Activated T-helper 9 cell treated with anti-CD3 and anti-CD28 coated beads, Interleukin-2, amount 50 U/mL, for 16 hours (primary cell): ENCODE measurements around the gene SPATA9.
A peak's percentile ranks its signal among the peaks of the same experiment; 100 is the strongest.

ENCODE experiments used
- DNase-seq: peaks from one replicate; pipeline ENCODE4 v3.0.0-alpha.2; 2020; ENCODE audit warnings: low read depth

Gene SPATA9

GRCh38 chr5:95684361-95684760, 1.6 kb upstream of the SPATA9 start:
- DNase-seq, result no peak

GRCh38 chr5:95673081-95673480, 9.7 kb downstream of the SPATA9 start:
- DNase-seq, result no peak

GRCh38 chr5:95672641-95673040, 10.2 kb downstream of the SPATA9 start:
- no peak for DNase-seq

- no peak for DNase-seq
These were observed 11.0 kb downstream of the SPATA9 start for GRCh38 chr5:95671826-95672225.

DNA sequence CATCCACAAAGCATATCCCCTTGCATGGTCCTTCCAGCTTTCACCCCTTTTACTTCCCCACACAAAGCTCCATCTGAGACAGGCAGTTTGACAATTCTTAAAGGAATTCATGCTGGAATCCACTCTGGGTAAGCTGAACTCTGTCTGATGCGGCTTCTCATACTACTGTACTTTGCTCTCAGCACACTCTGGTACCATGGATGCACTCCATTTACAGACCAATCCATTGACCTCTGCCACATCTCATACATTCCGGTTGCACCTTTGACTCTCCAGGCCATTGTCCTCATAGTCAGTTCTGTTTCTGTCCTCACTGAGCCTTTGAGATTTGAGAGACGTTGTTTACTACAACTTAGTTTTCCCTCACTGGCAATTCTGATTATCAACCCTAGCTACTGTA, 12.2 kb downstream of the SPATA9 start:
- no peak for DNase-seq

GRCh38 chr5:95669985-95670384, 12.8 kb downstream of the SPATA9 start:
- DNase-seq, result no peak

DNA sequence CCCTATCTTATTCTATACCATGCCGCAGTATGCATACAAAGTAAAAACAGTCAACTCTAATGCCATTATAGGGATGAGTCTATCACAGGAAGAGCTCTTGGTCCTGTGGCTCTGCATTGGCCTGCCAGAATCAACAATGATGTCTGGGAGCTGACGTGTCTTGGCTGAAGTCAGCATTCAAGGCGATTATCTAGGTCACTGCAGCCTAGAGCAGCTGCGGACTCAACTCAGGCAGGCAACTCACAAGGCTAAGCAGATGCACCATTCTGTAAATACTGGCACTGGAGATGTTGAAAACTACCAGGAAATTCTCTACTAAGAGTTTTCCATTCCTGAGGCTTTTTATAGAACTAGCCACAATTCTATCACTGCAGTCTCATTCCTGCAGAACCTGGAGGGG, 13.3 kb downstream of the SPATA9 start:
- DNase-seq, result no peak

GRCh38 chr5:95668728-95669127, 14.1 kb downstream of the SPATA9 start:
- no peak for DNase-seq

DNA sequence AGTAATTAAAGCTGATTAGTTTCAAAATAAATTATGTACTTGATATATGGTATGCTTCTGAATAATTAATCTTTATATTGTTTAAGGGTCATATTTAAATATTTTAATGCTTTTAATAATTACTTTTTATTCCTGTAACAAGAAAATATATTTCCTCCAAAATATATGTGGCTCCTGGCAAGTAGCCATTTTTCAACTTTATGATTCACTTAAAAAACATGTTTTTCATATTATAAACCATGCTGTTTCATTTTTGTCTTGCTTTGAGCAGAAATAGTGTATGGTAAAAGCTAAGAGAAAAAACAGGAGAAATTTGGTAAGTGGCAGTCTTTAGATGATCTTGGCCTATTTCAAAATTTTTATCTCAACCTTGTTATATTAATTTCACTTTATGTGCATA, 14.6 kb downstream of the SPATA9 start:
- no peak for DNase-seq

DNA sequence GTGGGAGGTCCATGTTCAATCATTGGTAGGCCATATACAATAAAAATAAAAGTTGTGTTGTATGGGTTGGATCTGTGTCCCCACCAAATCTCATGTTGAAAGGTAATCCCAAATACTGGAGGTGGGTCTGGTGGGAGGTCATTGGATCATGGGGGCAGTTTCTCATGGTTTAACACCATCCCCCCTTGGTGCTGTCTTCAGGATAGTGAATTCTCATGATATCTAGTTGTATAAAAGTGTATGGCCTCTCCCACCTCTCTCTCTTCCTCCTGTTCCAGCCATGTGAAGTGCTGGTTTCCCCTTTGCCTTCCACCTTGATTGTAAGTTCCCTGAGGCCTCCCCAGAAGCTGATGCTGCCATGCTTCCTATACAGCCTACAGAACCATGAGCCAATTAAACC, 15.1 kb downstream of the SPATA9 start:
- no peak for DNase-seq

GRCh38 chr5:95667061-95667618, 15.7 kb downstream of the SPATA9 start:
- no peak for DNase-seq

GRCh38 chr5:95664204-95664786, 18.5 kb downstream of the SPATA9 start:
- no peak for DNase-seq

DNA sequence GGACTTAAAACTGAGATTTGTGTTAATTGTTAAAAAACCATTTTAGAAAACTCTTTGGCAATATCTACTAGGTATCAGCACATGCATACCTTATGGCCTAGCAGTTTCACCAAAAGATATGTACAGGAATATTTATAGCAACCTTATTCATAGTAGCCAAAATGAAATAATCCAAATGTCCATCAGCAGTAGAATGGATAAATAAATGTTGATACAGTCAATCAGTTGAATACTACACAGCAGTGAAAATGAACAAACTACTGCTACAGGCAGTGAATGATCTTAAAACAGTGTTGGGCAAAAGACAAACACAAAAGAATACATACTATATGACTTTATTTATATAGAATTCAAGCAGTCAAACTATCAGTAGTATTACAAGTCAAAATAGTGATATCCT, 19.8 kb downstream of the SPATA9 start:
- DNase-seq, result no peak

DNA sequence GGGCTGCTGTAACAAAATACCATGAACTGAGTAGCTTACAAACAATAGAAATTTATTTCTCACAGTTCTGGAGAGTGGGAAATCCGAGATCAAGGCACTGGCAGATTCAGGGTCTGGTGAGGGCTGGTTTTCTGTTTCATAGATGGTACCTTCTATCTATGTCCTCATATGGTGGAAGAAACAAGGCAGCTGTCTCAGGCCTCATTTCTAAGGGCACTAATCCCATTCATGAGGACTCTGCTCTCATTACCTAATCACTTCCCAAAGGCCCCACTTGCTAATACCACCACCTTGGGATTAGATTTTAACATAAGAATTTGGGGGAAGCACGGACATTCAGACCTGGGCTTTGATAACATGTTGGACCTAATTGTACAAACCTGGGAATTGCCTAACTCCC, 22.7 kb downstream of the SPATA9 start:
- no peak for DNase-seq

GRCh38 chr5:95655575-95655974, 27.2 kb downstream of the SPATA9 start:
- DNase-seq, result no peak

DNA sequence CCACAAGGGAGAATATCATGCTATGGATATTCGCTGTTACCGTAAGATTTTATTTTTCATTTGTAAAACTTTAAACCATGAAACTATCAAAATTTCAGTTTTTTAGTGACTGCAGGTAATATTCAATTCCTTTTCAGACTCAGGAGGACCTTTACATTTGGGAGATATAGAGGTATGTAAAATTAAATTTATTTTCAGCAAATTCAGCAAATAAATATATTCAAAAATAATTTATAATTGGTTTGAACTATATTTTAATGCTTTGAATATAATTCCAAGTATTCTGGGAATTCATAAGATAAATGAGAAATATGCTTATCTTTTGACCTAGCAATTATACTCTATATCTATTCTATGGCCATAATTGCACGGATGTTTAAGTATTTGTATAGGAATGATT, 28.6 kb downstream of the SPATA9 start:
- no peak for DNase-seq

DNA sequence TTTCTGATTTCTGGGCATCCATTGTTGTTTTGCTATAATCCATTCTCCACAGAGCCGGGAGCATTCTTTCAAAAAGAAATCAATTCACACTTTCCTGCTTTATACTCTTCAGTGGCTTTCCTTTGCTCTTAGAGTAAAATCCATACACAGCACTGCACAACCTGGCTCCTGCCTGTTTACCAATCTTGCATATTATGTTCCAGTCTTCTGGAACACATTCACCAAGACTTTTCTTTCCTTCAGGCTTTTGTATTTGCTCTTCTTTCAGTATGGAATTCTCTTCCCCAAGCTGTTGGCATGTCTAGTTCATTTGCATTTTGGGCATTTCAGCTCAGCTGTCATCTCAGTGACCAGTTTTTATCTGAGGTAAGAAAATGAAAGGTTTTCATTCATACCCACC, 29.9 kb downstream of the SPATA9 start:
- DNase-seq, result no peak

GRCh38 chr5:95649842-95650620, 32.8 kb downstream of the SPATA9 start:
- no peak for DNase-seq

- DNase-seq, result no peak
These were observed 33.5 kb downstream of the SPATA9 start for GRCh38 chr5:95649274-95649673.

GRCh38 chr5:95647886-95648860, 34.6 kb downstream of the SPATA9 start:
- DNase-seq, result no peak

- DNase-seq, result peak; percentile 93
These were observed 36.0 kb downstream of the SPATA9 start, which contains the start of gene RFESD for GRCh38 chr5:95646569-95647431. Gene RFESD (plus strand): TSS chr5:95646777. CDS start chr5:95652272, 5,495 bp downstream.
